Keratinocyte (primary cell): ENCODE results near the gene GAD1.

ENCODE experiments used
- CTCF ChIP-seq, 3 experiments: IDR thresholded peaks in 1 of 3; conservative IDR thresholded peaks in 1 of 3; optimal IDR thresholded peaks in 1 of 3; 2 replicates in 2 of 3; 3 replicates in 1 of 3; pipeline versions ENCODE3 to v1.5.1; 2011; ENCODE audit warnings: low read length in 3 of 3, mild to moderate bottlenecking in 3 of 3, moderate library complexity in 2 of 3, control low read depth in 1 of 3, inconsistent platforms in 1 of 3; ENCODE audit not compliant: insufficient read depth in 2 of 3; ENCODE audit errors: extremely low read depth in 1 of 3
- EZH2 ChIP-seq: IDR thresholded peaks from one replicate; pipeline ENCODE4 v1.6.1; 2012; ENCODE audit warnings: inconsistent platforms, mild to moderate bottlenecking, low read length, moderate library complexity

- TF ChIP-seq CTCF (optimal IDR thresholded peaks at IDR 0.05 in 1 of 3, IDR thresholded peaks at IDR 0.05 in 1 of 3, conservative IDR thresholded peaks at IDR 0.05 in 1 of 3; ENCODE audit: extremely low read depth in 1 of 3, insufficient read depth in 2 of 3, low read length in 3 of 3) (no peak), EZH2 (no peak)
Measured at GRCh38 chr2:170770606-170771420, 45.9 kb upstream of the GAD1 start.
